ENCODE measurements around the gene SLX4.

Gene SLX4

DNA sequence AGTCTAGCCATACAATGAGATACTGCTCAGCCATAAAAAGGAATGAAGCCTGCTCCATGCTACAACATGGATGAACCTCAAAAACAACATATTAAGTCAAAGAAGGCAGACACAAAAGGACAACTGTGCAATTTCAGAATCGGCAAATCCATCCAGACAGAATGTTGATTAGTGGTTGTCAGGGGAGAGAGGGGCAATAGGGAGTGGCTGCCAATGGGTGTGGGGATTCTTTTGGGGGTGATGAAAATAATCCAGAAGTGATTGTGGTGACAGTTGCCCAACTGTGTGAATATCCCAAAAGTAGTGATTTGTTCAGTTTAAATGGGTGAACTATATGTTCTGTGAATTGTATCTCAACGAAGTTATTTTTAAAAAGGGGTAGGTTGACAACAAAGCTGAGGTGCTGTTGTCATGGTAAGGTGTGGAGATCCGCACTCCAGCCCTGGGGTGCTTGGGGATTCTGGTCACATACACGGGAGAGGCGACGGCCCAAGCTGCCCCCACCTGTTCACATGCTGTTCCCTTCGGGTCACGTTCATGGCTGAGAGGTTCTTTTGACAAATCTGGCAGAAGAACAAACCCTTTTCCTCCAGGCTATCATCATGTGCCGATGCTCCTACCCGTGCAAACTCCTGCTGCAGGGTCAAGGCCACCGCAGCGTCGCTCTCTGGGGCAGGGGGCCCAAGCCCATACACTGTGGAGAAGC is 9.6 kb downstream of the SLX4 start:
- DNase-seq (ENCODE audit: low spot score): no peak

- no peak for DNase-seq (ENCODE audit: low spot score)
These were observed 11.5 kb downstream of the SLX4 start for GRCh38 chr16:3599922-3600321.

DNA sequence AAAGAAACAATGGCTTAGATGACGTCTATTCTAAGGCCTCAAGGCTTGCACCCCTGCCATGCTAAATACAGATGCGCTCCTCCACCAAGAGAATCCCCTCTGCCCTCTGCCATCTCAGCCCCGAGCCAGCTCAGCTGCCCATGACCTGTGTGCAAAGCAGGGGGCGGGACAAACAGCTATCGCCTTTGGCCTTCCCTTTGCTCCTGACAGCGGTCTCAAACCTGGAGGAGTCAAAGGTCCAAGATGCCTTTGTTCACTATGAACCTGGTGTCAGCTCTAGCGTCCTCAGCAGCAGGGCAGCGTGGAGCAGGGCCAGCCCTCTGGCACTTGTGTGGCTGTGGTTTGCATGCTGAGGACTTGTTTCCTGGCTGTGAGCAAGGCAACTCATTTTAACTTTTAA is 12.3 kb downstream of the SLX4 start:
- no peak for DNase-seq (ENCODE audit: low spot score)

DNA sequence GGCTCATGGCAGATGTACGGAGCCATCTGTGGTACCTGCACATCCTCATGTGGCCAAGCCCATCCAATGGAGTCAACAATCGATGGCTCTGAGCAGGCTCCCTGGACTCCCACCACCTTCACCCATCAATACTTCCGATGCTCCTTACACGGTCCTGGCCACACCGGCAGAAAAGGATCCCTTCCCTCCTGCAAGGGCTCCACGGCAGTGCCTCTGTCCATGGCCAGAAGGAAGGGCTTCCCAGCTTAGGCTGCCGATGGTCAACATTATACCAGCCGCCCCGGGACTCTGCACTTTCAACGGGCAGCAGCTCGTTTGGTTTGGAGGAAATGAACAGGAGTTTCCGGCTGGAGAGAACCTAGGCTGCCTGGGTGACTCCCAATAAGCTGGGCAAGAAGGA is 13.2 kb downstream of the SLX4 start:
- DNase-seq (ENCODE audit: low spot score): no peak

- DNase-seq (ENCODE audit: low spot score): no peak
These were observed 13.7 kb downstream of the SLX4 start for GRCh38 chr16:3597676-3598075.

DNA sequence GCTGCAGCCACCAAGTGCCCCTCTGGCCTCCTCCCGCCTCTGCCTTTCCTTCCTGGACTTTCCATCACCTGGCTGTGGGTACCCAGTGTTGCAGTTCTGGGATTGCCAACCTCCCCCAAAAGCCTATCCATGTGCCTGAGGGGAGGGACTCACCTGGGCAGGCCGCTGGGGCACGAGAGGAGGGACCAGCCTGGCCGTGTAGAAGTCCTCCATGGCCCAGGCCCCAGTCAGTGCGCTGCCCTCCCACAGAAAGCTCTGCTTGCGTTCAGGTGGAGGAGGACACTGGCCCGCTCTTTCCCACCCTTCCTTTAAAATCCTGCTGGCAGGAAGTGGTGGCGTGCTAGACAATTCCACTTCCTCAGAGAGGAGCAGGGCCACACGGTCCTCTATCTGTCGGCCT is 14.2 kb downstream of the SLX4 start:
- DNase-seq (ENCODE audit: low spot score): no peak

- DNase-seq (ENCODE audit: low spot score): no peak
These were observed 15.1 kb downstream of the SLX4 start for GRCh38 chr16:3596101-3596861.

DNA sequence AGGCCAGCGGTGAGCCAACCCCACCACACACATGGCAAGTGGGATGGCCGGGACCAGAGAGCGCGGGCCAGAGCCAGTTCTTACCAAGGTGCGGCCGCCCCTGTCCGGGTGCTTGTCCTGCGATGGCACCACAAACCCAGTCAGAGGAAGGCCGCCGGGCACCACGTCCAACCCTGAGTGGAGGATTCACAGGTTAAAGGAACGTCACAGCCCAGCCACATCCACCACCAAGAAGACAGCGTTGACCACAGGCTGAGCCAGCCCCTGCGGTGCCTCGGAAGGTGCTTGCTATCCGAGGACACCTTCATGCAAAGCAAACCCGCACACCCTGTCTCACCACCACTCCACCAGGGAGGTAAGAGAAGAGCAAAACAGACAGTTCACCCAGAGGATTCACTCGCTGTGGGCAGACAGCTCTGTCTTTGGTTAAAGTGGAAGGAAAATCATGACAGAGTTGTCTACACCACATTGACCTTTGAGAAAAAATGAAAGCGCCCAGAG is 15.8 kb downstream of the SLX4 start:
- DNase-seq (ENCODE audit: low spot score): no peak

DNA sequence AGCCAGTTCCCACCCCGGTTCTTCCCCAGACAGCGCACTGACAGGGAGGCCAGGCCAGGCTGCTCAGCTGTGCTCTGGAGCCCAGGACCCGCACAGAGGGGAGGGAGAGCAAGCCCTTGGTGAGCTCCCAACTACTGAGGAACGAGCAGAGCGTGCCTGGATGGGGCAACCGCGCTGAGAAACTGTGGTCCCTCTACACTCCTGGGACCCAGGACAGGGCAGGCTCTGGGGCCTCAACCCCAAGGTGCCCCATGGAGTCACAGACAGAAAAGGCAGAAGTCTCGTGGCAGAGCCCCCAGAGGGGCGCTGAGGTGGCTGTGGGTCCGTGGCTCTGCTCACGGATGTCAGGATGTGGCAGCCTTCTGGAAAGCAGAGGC is 16.3 kb downstream of the SLX4 start:
- no peak for DNase-seq (ENCODE audit: low spot score)

- no peak for DNase-seq (ENCODE audit: low spot score)
These were observed 16.9 kb downstream of the SLX4 start for GRCh38 chr16:3594316-3595109.

DNA sequence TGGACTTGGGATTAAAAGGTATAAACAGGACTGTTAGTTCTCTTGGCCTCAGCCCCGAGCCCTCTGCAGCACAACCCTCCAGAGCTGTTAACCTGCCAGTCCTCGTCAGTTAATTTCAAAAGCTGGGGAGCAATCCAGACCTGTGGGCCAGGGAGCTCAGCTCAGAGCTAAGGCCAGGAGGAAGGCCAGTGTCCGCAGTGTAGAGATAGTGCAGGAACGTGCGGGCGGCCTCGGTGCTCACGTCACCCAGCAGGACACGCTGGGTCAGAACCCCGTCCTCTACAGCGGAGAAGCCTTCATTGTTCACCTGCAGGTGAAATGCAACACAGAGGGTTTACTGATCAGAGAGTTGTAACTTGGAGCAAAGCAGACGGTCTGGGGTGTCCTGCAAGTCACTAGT is 18.8 kb downstream of the SLX4 start:
- DNase-seq (ENCODE audit: low spot score): no peak

DNA sequence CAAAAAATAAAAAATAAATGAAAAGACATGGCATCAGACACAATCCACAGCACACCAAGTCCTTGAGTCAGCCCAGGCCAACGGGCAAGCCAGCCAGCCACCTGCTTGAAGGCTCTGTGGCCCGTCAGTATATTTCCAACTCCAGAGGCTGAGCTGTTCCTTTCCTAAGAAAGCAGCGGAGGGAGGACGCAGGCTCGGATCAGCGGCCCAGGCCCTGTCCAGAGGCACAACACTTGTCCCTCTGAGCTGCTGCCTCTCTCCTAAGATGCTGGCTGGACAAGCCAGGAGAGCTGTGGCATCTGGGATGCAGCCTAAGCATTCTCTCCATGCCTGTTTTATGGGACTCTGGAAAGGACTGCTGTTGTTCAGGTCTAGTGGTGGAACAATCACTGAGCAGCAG is 19.4 kb downstream of the SLX4 start:
- DNase-seq (ENCODE audit: low spot score): no peak

GRCh38 chr16:3591436-3591803 is 20.0 kb downstream of the SLX4 start:
- no peak for DNase-seq (ENCODE audit: low spot score)

DNA sequence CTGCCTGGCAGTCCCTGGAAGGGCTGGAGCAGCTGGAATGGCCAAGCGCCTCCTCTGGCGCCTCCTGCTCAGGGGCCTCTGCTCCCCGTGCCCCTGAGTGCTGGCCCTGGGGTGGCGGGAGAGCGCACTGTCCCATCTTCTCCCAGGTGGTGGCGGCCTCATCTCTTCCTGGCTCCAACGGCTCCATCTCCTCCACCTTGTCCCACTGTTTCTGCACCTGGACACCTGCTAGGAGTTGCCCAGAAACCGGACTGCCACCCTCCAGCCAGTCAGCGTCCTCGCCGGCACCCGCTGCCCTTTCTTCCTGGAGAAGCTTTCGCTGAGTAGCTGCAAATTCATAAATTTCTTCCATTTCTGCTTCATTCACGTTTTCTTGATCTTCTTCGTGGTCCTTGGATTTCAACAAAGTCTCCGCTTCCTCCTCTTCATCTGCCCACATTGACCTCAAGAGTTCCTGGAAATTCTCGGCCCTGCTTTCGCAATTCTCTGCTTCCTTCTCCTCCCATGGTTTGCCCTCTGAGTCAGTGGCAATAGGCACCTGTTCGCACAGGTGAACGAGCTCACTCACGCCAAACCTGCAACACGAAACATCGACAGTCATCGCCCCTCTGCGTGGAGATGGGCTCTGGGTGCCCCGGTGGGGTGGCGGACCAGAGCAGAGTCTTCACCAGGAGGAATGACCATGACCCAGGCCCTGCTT is 20.5 kb downstream of the SLX4 start:
- no peak for DNase-seq (ENCODE audit: low spot score)

DNA sequence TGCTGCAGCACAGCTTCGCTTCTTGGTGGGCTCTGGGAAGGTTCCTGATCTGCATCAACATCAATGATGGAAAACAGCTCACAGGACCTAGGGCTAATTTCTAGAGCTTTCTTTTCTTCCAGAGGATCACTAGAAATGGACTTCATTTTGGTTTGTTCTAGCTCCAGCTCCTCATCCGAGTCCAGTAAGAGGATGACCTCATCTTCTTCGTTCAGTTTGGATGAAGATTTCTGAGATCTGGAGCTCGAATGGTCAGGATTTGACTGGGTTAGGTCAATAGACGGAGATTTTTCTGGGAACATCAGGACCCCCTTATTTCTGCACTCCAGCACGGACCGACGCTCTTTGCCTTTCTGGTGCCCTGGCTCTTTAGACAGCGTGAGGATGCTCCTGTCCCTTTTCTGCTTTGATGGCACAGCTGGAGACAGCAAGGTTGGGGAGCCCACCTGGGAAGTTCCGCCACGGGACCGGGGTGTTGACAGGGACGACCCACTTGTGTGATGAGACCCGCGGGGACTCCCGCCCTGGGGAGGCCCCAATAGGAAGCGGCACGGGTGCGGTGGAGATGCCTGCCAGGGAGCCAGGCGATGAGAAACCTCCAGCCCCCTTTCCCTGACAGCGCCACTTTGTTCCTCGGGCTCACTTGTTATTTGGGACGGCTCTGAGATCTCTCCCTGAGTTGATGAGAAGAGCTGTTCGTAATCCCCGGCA is 21.3 kb downstream of the SLX4 start:
- no peak for DNase-seq (ENCODE audit: low spot score)

- no peak for DNase-seq (ENCODE audit: low spot score)
These were observed 21.9 kb downstream of the SLX4 start for GRCh38 chr16:3589441-3589921.

DNA sequence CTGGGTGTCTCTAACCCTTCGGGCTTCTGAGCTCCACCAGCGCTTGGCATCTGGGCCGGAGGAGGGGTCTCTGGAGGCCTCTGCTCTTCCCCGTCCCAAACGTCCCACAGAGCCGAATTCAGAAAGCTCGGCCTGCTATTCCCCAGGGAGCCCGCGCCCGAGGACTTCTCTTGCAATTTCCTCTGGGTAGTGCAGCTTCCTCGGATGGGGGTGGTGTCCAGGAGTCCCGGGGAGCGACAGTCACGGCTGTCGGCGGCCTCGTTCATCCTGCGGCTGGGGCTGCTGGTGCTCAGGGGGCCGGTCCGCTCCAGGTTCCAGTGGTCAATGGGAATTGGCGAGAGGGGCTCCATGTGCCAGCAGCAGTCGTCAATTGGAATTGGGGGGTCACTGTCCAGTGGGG is 22.4 kb downstream of the SLX4 start:
- DNase-seq (ENCODE audit: low spot score): no peak

DNA sequence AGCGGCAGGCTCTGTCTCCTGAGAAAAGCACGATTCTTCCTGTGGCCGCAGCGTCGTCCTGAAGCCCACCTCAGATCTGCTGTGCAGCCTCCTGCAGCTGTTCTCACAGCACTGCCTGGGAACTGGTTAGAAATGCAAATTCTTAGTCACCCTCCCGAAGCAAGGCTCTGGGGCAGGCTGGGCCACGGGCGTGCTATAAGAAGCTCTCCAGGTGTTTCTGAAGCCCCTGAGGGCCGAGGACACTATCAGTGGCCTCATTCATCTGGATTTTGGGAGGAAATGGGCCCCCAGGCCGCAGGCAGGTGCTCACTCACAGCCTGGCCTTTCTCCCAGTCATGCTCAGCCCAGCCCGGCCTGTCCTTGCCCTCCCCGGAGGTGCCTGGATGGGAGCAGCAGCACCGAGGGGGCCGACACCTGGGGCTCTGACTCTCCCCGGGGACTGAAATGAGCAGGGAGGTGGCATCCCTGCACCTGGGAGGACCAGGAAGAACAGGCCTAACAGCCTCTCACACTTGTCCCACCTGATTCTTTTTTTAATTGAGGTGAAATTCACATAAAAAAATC is 23.8 kb downstream of the SLX4 start:
- no peak for DNase-seq (ENCODE audit: low spot score)

GRCh38 chr16:3584412-3584811 is 27.0 kb downstream of the SLX4 start:
- DNase-seq (ENCODE audit: low spot score): no peak

DNA sequence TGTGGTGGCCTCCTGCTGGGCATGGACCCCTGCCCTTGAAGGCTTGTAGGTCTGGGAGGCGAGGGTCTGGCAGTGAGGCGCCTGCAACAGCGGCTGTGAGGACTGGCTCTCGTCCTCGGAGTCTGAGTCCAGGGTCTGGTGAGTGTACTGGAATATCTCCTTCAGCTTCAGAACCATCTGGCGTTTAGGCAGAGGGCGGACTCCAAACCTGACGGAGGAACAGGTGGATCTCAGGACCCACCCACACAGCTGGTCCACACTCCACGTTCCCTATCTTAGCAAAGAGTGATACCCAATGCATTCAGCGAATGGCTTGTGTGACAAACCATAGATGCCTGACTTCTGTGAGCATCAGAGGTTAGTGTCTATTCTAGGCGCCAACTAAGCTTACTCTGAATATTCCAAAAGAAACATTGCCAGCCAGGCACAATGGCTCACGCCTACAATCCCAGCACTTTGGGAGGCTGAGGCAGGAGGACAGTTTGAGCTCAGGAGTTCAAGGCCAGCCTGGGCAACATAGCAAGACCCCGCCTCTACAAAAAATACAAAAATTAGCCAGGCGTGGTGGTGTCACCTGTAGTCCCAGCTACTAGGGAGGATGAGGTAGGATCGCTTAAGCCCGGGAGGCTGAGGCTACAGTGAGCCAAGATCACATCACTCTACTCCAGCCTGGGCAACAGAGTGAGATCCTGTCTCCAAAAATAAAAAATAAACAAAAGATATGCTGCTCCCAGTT is 27.9 kb downstream of the SLX4 start:
- no peak for DNase-seq (ENCODE audit: low spot score)

Data from COLO829 (cell line).